ENCODE measurements around the gene DFFB. TPM values are rescaled to one million over a fixed set of nuclear protein-coding genes. Genes with fewer than 3 reads are reported as not detected.
"Not testable (repeated sequence)": the region's sequence is repeated elsewhere in the genome, so short reads cannot be mapped to it uniquely, and the experiment has no call there.

The DFFB gene
- total and polyA plus RNA-seq, 9 of the 15 experiments (the other 6 are each of a cell fraction or from before 2014, with no cell fraction given), result 2.3 to 15.8 (median 11.5) TPM

- H4K20me1 ChIP-seq (replicated peaks; ENCODE audit: control insufficient read depth, insufficient read depth, low read length); H3K27ac ChIP-seq (ENCODE audit: extremely low read depth, low read depth, low read length); H3K4me2 ChIP-seq (ENCODE audit: insufficient read depth, low read length); H3K9me3 ChIP-seq (replicated peaks; ENCODE audit: control insufficient read depth, insufficient read depth, low read depth, low read length); H3K4me3 ChIP-seq; CTCF ChIA-PET (ENCODE audit: low intra/inter-chr PET ratio); H3K36me3 ChIP-seq (ENCODE audit: control insufficient read depth, insufficient read depth, low read length); FAIRE-seq; H3K9me1 ChIP-seq (ENCODE audit: control insufficient read depth, insufficient read depth, low read length); H3K79me2 ChIP-seq (ENCODE audit: control insufficient read depth, insufficient read depth, low read length); DNase-seq (ENCODE audit: extremely low read depth in 1 of 4, low spot score in 3 of 4); in situ Hi-C loops (cut with MboI); ATAC-seq; H3K9ac ChIP-seq (ENCODE audit: insufficient read depth in 1 of 2, low read depth in 2 of 2, low read length in 2 of 2); BruUV-seq (replicated peaks); H2AFZ ChIP-seq (ENCODE audit: low read depth, low read length): not testable (repeated sequence)
- peaks cover 0 to 11% of the 10 kb centered on the region in 2 experiments; a peak in 2 of 5 replicates for H3K4me1 ChIP-seq (replicated peaks in 1 of 2; ENCODE audit: control insufficient read depth in 2 of 2, insufficient read depth in 2 of 2, low read length in 2 of 2)
- 2% methylated on average over 6 of the region's 6 CpGs for WGBS (ENCODE audit: insufficient coverage, low coverage, missing lambda C conversion rate)
- intact Hi-C loops (cut with micrococcal nuclease), result loop anchor here (10.0 kb wide), 1 partner anchor 1826 kb away; no protein-coding TSS in a partner anchor
- peak; percentile 93 for TF ChIP-seq ZNF431 (CRISPR knock-in tag; IDR thresholded peaks at IDR 0.05)
- POLR2A ChIA-PET, result interaction anchor here (0.8 kb wide), 1 partner anchor 9 kb away, joined by 3 read pairs; no protein-coding TSS in a partner anchor
- peaks cover 34 to 57% of the 10 kb centered on the region in 2 experiments for H3K27me3 ChIP-seq (ENCODE audit: control insufficient read depth in 2 of 2, insufficient read depth in 2 of 2, low read length in 2 of 2)
These were observed 61.1 kb downstream of the DFFB start for GRCh38 chr1:3918359-3918758.

- no peak for TF ChIP-seq RBM15 (IDR thresholded peaks at IDR 0.05; ENCODE audit: insufficient read depth, low read length)
- no peak for TF ChIP-seq NR2C2 (CRISPR knock-in tag; IDR thresholded peaks at IDR 0.05)
- TF ChIP-seq NR2C2 (tag; IDR thresholded peaks at IDR 0.05), result no peak
- no peak for TF ChIP-seq CBFA2T2 (conservative IDR thresholded peaks at IDR 0.05)
- no peak for TF ChIP-seq ZNF668 (CRISPR knock-in tag; IDR thresholded peaks at IDR 0.05)
- TF ChIP-seq RBM25 (IDR thresholded peaks at IDR 0.05; ENCODE audit: low read depth, low read length, severe bottlenecking), result no peak
- TF ChIP-seq ZSCAN32 (CRISPR knock-in tag; IDR thresholded peaks at IDR 0.05), result no peak
- no peak for TF ChIP-seq MBD2 (IDR thresholded peaks at IDR 0.05; ENCODE audit: borderline replicate concordance, low read depth)
- no peak for TF ChIP-seq FOXM1 (IDR thresholded peaks at IDR 0.05; ENCODE audit: low read depth)
- no peak for TF ChIP-seq FOXM1 (CRISPR knock-in tag; IDR thresholded peaks at IDR 0.05; ENCODE audit: low read depth)
- TF ChIP-seq CEBPB (tag; IDR thresholded peaks at IDR 0.05), result no peak
- TF ChIP-seq FOXA3 (CRISPR knock-in tag; conservative IDR thresholded peaks at IDR 0.05 in 1 of 2, IDR thresholded peaks at IDR 0.05 in 1 of 2), result no peak
- Histone ChIP-seq H3K9me3 (replicated peaks; ENCODE audit: control insufficient read depth, insufficient read depth, low read depth, low read length) (0 out of 2 replicates have a peak, but pooled peaks cover 2% of the 10 kb centered on the region), H3K36me3 (ENCODE audit: control insufficient read depth, insufficient read depth, low read length) (no peaks in the 10 kb centered on the region), H3K9ac (ENCODE audit: insufficient read depth in 1 of 2, low read depth in 2 of 2, low read length in 2 of 2) (no peak overlapping the region), H2AFZ (ENCODE audit: low read depth, low read length) (no peak overlapping the region), H3K9me1 (ENCODE audit: control insufficient read depth, insufficient read depth, low read length) (no peaks in the 10 kb centered on the region), H3K27me3 (ENCODE audit: control insufficient read depth in 2 of 2, insufficient read depth in 2 of 2, low read length in 2 of 2) (peaks cover 34 to 64% of the 10 kb centered on the region in 2 experiments), H3K4me3 (no peak overlapping the region), H4K20me1 (replicated peaks; ENCODE audit: control insufficient read depth, insufficient read depth, low read length) (0 out of 2 replicates have a peak, but pooled peaks cover 7% of the 10 kb centered on the region), H3K4me2 (ENCODE audit: insufficient read depth, low read length) (no peak overlapping the region), H3K79me2 (ENCODE audit: control insufficient read depth, insufficient read depth, low read length) (no peaks in the 10 kb centered on the region), H3K4me1 (replicated peaks in 1 of 2; ENCODE audit: control insufficient read depth in 2 of 2, insufficient read depth in 2 of 2, low read length in 2 of 2) (peaks cover 0 to 10% of the 10 kb centered on the region in 2 experiments; a peak in 2 of 5 replicates), H3K27ac (ENCODE audit: extremely low read depth, low read depth, low read length) (no peak overlapping the region)
- FAIRE-seq (no peak), DNase-seq (ENCODE audit: extremely low read depth in 1 of 4, low spot score in 3 of 4) (no peak), ATAC-seq (no peak)
- POLR2A ChIA-PET, result interaction anchor here (0.8 to 1.2 kb wide), 2 partner anchors 8 to 13 kb away, joined by 3 to 4 read pairs; no protein-coding TSS in a partner anchor
- BruUV-seq (replicated peaks), result no TSS peak
- in situ Hi-C loops (cut with MboI), result no loop called here
- CTCF ChIA-PET (ENCODE audit: low intra/inter-chr PET ratio), result no interaction called here
- intact Hi-C loops (cut with micrococcal nuclease), result loop anchor here (10.0 kb wide), 1 partner anchor 1826 kb away; no protein-coding TSS in a partner anchor
- 1% methylated on average over 15 of the region's 15 CpGs for WGBS (ENCODE audit: insufficient coverage, low coverage, missing lambda C conversion rate)
These were observed 61.8 kb downstream of the DFFB start for GRCh38 chr1:3918966-3919611.

Data from K562 (cell line).